NCI-H2029 treated with DMSO at 0.1 percent for 48 hours (cell line): ENCODE data around the gene KDM2B.

Source experiments
- DNase-seq: peaks from one replicate; lab custom pipeline; 2025; lab: John Stamatoyannopoulos, UW

The KDM2B gene

DNA sequence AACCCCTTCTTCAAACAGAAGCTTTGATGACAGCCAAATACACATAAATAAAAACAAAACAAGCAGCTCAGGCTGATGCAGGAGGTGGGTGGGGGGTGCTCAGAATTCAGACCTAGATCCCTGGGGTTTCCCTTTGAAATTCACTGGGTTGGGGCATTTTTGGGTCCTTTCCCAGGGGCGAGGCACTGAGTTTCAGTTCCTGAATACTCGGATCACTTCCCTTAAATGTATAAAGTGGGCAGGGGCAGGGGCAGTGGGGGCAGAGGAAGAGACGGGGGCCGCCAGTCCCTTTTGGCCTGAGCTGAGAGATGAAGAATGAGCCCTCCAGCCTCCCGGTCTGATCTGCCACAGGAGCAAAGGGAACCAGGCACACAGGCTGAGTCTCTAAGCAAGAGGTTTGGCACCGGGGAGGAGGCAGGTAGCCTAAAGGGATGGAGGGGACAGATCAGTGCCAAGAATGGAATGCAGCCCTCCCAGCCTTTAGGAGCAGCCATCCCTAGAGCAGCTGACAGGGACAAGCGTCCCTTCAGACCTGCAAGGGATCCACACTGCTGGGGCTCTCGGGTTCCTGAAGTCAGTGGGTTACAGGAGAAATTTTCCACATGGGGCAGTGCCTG, 20.3 kb downstream of the KDM2B start:
- DNase-seq, result no peak

- no peak for DNase-seq
Measured at GRCh38 chr12:121558956-121559355, 21.9 kb downstream of the KDM2B start.

GRCh38 chr12:121550974-121551634, 29.7 kb downstream of the KDM2B start:
- DNase-seq, result no peak

- no peak for DNase-seq
Measured at GRCh38 chr12:121549075-121549474, 31.7 kb downstream of the KDM2B start.

DNA sequence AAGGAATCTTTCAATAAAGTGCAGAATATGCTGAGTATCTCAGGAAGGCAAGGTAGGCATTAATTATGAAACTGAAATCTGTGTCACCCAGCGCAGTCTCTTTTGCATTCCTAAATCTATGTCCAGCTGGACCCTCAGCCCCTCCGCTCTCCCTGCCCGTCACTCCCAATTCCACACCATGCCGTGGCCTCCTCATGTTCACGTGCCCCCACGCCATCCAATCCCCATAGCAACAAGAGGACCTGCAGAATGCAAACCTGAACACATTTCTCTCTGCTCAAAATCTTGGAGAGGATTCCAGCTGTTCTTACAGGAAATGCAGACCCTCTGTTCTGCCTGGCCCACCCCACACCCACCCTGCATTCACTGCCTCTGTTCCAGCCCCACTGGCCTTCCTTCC, 35.3 kb downstream of the KDM2B start:
- no peak for DNase-seq

GRCh38 chr12:121543786-121544185, 37.0 kb downstream of the KDM2B start:
- DNase-seq, result no peak

DNA sequence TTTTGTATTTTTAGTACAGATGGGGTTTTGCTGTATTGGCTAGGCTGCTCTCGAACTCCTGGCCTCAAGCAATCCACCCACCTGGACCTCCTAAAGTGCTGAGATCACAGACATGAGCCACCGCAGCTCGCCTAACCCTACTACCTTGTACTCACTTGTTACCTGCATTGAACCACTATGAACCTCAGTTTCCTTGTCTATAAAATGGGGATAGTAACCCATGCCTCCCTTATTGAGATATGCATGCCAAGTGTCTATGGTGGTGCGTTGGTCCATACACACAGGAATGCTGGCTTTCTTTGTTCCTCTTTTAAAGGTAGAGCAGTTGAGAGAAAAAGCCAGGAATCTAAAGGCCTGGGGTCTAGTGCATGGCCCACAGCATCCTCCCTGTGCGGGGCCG, 40.9 kb downstream of the KDM2B start:
- DNase-seq, result no peak

- no peak for DNase-seq
Measured at GRCh38 chr12:121538699-121539061, 42.1 kb downstream of the KDM2B start.

- no peak for DNase-seq
Measured at GRCh38 chr12:121537814-121538698, 42.8 kb downstream of the KDM2B start.

DNA sequence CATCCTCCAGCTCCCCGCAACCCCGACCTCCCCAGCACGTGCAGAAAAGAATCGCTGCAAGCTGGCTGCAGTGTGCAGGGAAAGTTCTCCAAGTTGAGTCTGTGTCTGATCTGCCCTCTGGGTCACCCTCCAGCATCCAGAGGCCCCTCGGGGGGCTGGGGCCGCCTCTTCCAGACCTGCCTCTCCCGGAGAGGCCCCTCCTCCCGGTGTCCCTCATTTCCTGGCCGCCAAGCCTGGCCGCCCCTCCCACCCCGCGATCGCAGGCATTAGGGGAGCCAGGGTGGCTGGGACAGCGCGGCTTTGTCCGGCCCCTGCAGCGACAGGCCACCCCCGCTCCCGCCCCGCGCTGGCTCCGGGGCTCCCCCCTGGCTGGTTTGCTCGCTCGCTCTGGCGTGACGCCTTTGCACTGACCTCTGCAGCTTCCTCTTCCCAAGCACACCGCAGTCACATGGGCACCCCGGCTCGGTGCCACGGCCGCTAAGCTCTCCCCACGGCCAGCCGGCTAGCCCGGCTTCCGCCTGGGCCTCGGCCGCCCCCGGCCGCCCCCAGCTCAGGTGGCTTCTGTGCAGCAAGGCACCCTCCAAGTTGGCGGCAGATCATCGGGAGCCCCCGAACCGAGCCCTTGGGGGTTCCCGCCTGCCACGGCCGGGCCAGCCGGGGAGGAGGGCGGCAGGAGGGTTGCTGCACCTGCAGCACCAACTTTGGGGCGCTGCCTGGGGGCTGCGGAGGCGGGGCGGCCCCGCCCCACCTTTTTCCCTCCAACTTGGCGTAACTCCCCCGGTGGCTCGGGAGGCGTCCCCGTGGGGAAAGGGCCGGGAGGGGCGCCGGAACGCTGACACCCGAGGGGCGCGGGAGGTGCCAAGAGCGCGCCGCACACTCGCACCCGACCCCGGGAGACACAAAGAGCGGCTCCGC, 43.7 kb downstream of the KDM2B start:
- DNase-seq, result peak; percentile 24

GRCh38 chr12:121536054-121536898, 44.5 kb downstream of the KDM2B start:
- DNase-seq, result peak; percentile 42

DNA sequence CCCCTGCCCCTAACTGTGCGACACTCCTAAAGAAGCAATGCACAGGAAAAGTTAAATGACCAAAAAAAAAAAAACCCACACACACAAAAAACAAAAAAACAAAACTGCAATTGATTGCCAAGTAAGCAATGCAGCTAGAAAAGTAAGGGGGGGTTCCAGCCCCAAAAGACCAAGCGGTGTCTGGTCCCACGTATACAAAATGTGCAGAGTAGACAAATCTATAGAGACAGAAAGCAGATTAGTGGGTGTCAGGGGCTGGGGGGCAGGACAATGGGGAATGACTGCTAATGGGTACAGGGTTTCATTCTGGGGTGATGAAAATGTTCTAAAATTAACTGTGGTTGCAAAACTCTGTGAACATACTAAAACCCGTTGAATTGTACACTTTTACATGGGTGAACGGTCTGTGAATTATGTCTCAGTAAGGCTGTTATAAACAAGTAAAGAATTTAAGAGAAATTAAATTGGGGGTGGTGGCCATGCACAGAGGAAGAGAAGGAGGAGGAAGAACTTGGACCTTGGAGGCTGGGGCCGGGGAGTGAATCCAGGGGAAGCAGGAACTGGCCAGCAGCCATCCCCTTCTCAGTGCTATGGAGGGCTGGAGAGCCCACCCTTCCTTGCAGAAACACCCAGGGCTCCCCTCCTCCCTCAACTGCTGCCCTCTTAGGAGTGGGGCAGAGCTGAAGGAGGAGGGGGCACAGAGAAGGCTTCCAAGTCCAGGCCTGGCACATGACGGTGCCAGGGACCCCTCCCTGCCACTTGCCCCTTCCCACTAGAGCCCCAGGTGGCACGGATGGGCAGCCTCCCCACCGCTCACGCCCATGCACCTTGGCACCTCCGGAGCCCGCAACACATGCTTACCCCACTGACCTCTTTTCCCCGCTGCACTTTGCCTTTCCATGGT, 45.4 kb downstream of the KDM2B start:
- DNase-seq, result no peak

DNA sequence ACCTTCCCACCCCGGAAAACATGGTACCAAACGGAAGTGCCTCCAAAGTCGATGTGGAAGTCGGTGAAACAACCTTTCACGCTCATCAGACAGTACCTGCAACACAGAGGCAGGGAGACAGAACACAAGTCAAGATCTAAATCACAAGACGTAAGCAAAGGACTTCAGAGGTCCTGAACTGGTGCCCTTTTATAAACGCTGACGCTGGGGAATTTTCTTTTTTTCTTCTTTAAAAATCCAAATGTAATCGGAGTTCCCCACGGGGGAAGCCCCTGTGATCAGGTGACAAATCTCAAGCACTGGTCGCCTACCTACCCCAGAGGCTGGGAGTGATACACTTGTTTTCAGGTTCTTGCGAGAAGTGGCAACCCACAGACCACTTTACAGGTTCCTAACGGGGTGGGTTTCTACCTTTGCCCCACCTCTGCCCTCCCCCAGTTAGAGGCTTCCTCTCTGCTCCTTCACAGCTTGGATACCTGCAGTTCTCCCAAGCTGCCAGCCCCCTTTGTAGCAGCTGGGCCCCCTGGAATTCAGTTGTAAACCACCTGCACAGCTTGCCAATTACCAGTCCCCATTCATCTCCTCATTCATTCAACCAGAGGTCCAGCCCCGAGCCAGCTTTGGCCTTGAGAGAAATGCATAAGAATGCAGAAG, 46.2 kb downstream of the KDM2B start:
- DNase-seq, result no peak

- no peak for DNase-seq
Measured at GRCh38 chr12:121533394-121534090, 47.3 kb downstream of the KDM2B start.

GRCh38 chr12:121532503-121533393, 48.1 kb downstream of the KDM2B start:
- DNase-seq, result no peak

DNA sequence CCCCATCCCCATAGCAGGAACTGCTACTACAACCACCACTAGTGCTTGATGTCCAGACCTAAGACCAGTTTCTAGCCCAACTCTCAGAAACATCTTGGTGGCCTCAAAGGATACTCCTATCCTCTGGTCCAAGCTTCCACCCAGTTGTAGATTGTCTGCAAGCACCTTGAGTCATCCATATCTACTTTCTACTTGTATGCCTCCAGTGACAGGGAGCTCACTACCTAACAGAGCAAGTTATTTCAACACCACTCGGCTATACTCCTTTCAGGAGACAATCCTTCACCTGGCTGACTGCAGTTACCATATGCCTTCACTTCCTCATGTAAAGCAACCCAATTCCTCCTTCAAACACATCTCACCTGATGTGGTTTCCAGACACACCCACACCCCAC, 49.5 kb downstream of the KDM2B start:
- DNase-seq, result no peak

- DNase-seq, result no peak
Measured at GRCh38 chr12:121530600-121531355, 50.0 kb downstream of the KDM2B start.
